HepG2 (cell line): ENCODE results near the gene SH2D7. TPM values are rescaled to one million over a fixed set of nuclear protein-coding genes. Genes with fewer than 3 reads are reported as not detected.

Experiments
- ATAC-seq: fragments of 200-7000 bp; cut with Tn5 transposase; 3 replicates; pipeline ENCODE4 v1.9.1; 2020; ENCODE audit warnings: mild to moderate bottlenecking, moderate library complexity
- BruUV-seq: library from RNA; stranded (reverse); fragments of 400-500 nt; replicated peaks from 2 replicates; lab custom pipeline; 2021; lab: Mats Ljungman, UMichigan
- CTCF ChIA-PET: fragments of 300-600 bp; formaldehyde crosslinking; extraction: SDS; loops from one replicate; lab custom pipeline; 2021; ENCODE audit warnings: low total read pairs, inconsistent platforms, low intra/inter-chr PET ratio; lab: Yijun Ruan, JAX
- POLR2A ChIA-PET: fragments of 350-600 bp; sonication (Branson Sonifier 250); formaldehyde crosslinking; loops from one replicate; lab custom pipeline; 2020; ENCODE audit warnings: antibody characterized with exemption, inconsistent platforms; lab: Yijun Ruan, JAX
- DNase-seq: peaks from one replicate; pipeline ENCODE4 v3.0.0-alpha.2; 2015; ENCODE audit warnings: low spot score
- FAIRE-seq: peaks from 3 replicates; lab custom pipeline; 2011; peaks lifted over from hg19 to GRCh38; lab: Jason Lieb, UNC
- H2AFZ ChIP-seq: one replicate; pipeline ENCODE4 v1.6.1; 2011; ENCODE audit warnings: low read length, inconsistent platforms
- H3K27ac ChIP-seq: fragments of 300-600 bp; 3 replicates; pipeline ENCODE4 v1.8.0; 2011; ENCODE audit warnings: mixed run types, mild to moderate bottlenecking, mixed read lengths, low read length, inconsistent platforms; ENCODE audit not compliant: insufficient read depth; ENCODE audit errors: extremely low read length
- H3K27me3 ChIP-seq, 2 experiments: fragments of 200-600 bp in 1 of 2; 2 replicates in 1 of 2; 3 replicates in 1 of 2; pipeline versions ENCODE4 v1.6.0 to v1.8.0; 2011; ENCODE audit warnings: low read length in 2 of 2, mild to moderate bottlenecking in 2 of 2, moderate library complexity in 2 of 2, inconsistent platforms in 1 of 2; ENCODE audit not compliant: insufficient read depth in 2 of 2, control insufficient read depth in 1 of 2
- H3K36me3 ChIP-seq, 2 experiments: fragments of 200-600 bp in 1 of 2; replicated peaks in 1 of 2; 2 replicates in 1 of 2; 3 replicates in 1 of 2; pipeline versions ENCODE4 v1.5.1 to v1.8.0; 2011; ENCODE audit warnings: low read length in 2 of 2, inconsistent platforms in 1 of 2; ENCODE audit not compliant: insufficient read depth in 2 of 2, control insufficient read depth in 1 of 2
- H3K4me1 ChIP-seq: 2 replicates; pipeline ENCODE4 v1.5.1; 2012; ENCODE audit warnings: low read length, inconsistent platforms; ENCODE audit not compliant: insufficient read depth
- H3K4me2 ChIP-seq: 2 replicates; pipeline ENCODE4 v1.6.0; 2011; ENCODE audit warnings: low read depth, low read length, inconsistent platforms
- H3K4me3 ChIP-seq, 3 experiments: fragments of 200-600 bp in 1 of 3; sonication (generic), shearing (Covaris generic) in 1 of 3; replicated peaks in 1 of 3; 2 replicates each; pipeline ENCODE4 v1.5.1; 2011 to 2016; ENCODE audit warnings: low read length in 3 of 3, inconsistent platforms in 2 of 3, low read depth in 2 of 3, mild to moderate bottlenecking in 2 of 3, control low read depth in 1 of 3, mixed read lengths in 1 of 3; ENCODE audit not compliant: insufficient read depth in 1 of 3
- H3K79me2 ChIP-seq: one replicate; pipeline ENCODE4 v1.6.1; 2011; ENCODE audit warnings: low read length, inconsistent platforms; ENCODE audit not compliant: insufficient read depth
- H3K9ac ChIP-seq: 2 replicates; pipeline ENCODE4 v1.6.0; 2011; ENCODE audit warnings: mild to moderate bottlenecking, low read depth, low read length, inconsistent platforms; ENCODE audit not compliant: insufficient read depth
- H3K9me3 ChIP-seq: 2 replicates; pipeline ENCODE4 v1.5.1; 2012; ENCODE audit warnings: mild to moderate bottlenecking, low read length
- H4K20me1 ChIP-seq: 2 replicates; pipeline ENCODE4 v1.6.0; 2011; ENCODE audit warnings: inconsistent platforms, mild to moderate bottlenecking, low read length, moderate library complexity; ENCODE audit not compliant: insufficient read depth
- AGO2 ChIP-seq: fragments of 200-400 bp; formaldehyde crosslinking; optimal IDR thresholded peaks from 2 replicates; pipeline ENCODE3; 2017; ENCODE audit warnings: mild to moderate bottlenecking, low read depth, low read length, moderate library complexity
- BCL6 ChIP-seq: IDR thresholded peaks from 2 replicates; pipeline ENCODE4 v1.6.1; 2016; ENCODE audit warnings: missing genetic modification reagents, missing compliant biosample characterization
- FOXK1 ChIP-seq: sonication (generic); formaldehyde crosslinking; IDR thresholded peaks from 2 replicates; pipeline ENCODE4 v1.4.0; 2020; ENCODE audit warnings: low read depth, missing genetic modification reagents, borderline replicate concordance
- HNF4A ChIP-seq: sonication (generic); formaldehyde crosslinking; IDR thresholded peaks from 2 replicates; pipeline ENCODE4 v1.4.0; 2020; ENCODE audit warnings: missing genetic modification reagents
- HNF4G ChIP-seq, 2 experiments: sonication (generic) in 1 of 2; formaldehyde crosslinking in 1 of 2; IDR thresholded peaks; 2 replicates each; pipeline versions ENCODE4 v1.4.0 to v1.6.1; 2011 to 2020; ENCODE audit warnings: borderline replicate concordance in 2 of 2, low read depth in 2 of 2, mild to moderate bottlenecking in 2 of 2, low read length in 1 of 2, missing genetic modification reagents in 1 of 2, moderate library complexity in 1 of 2
- KDM5B ChIP-seq: sonication (generic); formaldehyde crosslinking; IDR thresholded peaks from 2 replicates; pipeline ENCODE4 v1.4.0; 2020; ENCODE audit warnings: missing genetic modification reagents, mild to moderate bottlenecking, borderline replicate concordance
- KIAA2018 ChIP-seq: sonication (generic); formaldehyde crosslinking; IDR thresholded peaks from 2 replicates; pipeline ENCODE4 v1.5.0; 2020; ENCODE audit warnings: mild to moderate bottlenecking, missing genetic modification reagents, borderline replicate concordance
- MNT ChIP-seq: fragments of 450-650 bp; IDR thresholded peaks from 2 replicates; pipeline ENCODE4 v1.6.1; 2016
- NKX3-1 ChIP-seq: sonication (generic); formaldehyde crosslinking; IDR thresholded peaks from 2 replicates; pipeline ENCODE4 v1.5.0; 2020; ENCODE audit warnings: missing genetic modification reagents
- NR3C1 ChIP-seq: sonication (generic); formaldehyde crosslinking; IDR thresholded peaks from 2 replicates; pipeline ENCODE4 v1.4.0; 2020; ENCODE audit warnings: missing genetic modification reagents
- PTBP1 ChIP-seq: fragments of 200-400 bp; formaldehyde crosslinking; IDR thresholded peaks from 2 replicates; pipeline ENCODE4 v1.6.1; 2018; ENCODE audit warnings: low read length, low read depth; ENCODE audit not compliant: poor library complexity, severe bottlenecking
- RXRB ChIP-seq: IDR thresholded peaks from 2 replicates; pipeline ENCODE4 v1.6.1; 2016; ENCODE audit warnings: borderline replicate concordance, missing genetic modification reagents, missing compliant biosample characterization
- XBP1 ChIP-seq: sonication (generic); formaldehyde crosslinking; IDR thresholded peaks from 2 replicates; pipeline ENCODE4 v1.5.0; 2020; ENCODE audit warnings: missing genetic modification reagents
- WGBS: methylation state at CpG from one replicate; pipeline ENCODE4 v1.1.6; 2017; ENCODE audit warnings: low lambda C conversion rate; 5-methylcytosine and 5-hydroxymethylcytosine counted together
- in situ Hi-C: cut with HindIII; loops from 2 replicates; pipeline ENCODE4 v1.10.0; 2017; ENCODE audit warnings: low pct_unique_long_range_greater_than_20kb; ENCODE audit not compliant: extremely low pct_ligation_motif_present
- intact Hi-C: fragments of 100-400 bp; cut with micrococcal nuclease; formaldehyde crosslinking; loops from one replicate; pipeline ENCODE4 v1.10.0; 2022; ENCODE audit not compliant: unreplicated experiment
- polyA plus RNA-seq, 8 experiments: library from polyadenylated mRNA; depleted of rRNA in 3 of 8; stranded (reverse) in 7 of 8; unstranded in 1 of 8; fragments of >200 nt; fragmentation: Illumina TruSeq in 4 of 8; extraction: Trizol in 4 of 8; gene quantifications; 2 replicates each; pipeline versions ENCODE4 v1.2.1 to v1.2.3, GENCODE V29; 2011 to 2016; ENCODE audit warnings: low read depth in 4 of 8, missing spikeins in 1 of 8, mixed read lengths in 1 of 8; ENCODE audit not compliant: insufficient read depth in 1 of 8
- total RNA-seq, 5 experiments: library from RNA; depleted of rRNA; stranded (reverse); fragments of >200 nt; fragmentation: Illumina TruSeq; extraction: Trizol; gene quantifications; 2 replicates each; pipeline ENCODE4 v1.2.3, GENCODE V29; 2016; ENCODE audit warnings: low read depth in 1 of 5

SH2D7 gene
- total and polyA plus RNA-seq, 2 of the 13 experiments (the other 11 are each of a cell fraction or from before 2014, with no cell fraction given), result not detected

GRCh38 chr15:78108300-78109084 lies 16.1 kb downstream of the SH2D7 start:
- Histone ChIP-seq H3K9me3 (no peaks in the 10 kb centered on the region), H3K27ac (no peak overlapping the region), H3K27me3 (peaks cover 0 to 3% of the 10 kb centered on the region in 2 experiments; a peak in 1 of 5 replicates), H3K4me2 (no peak overlapping the region), H3K4me3 (no peak overlapping the region), H3K36me3 (no peaks in the 10 kb centered on the region), H4K20me1 (no peaks in the 10 kb centered on the region), H2AFZ (no peak overlapping the region), H3K9ac (no peak overlapping the region), H3K79me2 (no peaks in the 10 kb centered on the region), H3K4me1 (peaks cover 31% of the 10 kb centered on the region)
- BruUV-seq, result no TSS peak
- POLR2A ChIA-PET, result interaction anchor here (0.7 kb wide), 1 partner anchor 28 kb away, joined by 3 read pairs; no protein-coding TSS in a partner anchor
- peak; percentile 58 for FAIRE-seq
- CTCF ChIA-PET, result interaction anchor here (0.7 to 2.6 kb wide), 11 partner anchors 32 to 151 kb away, joined by 3 to 29 read pairs (median 3); no protein-coding TSS in a partner anchor
- peak; percentile 85 for DNase-seq
- in situ Hi-C loops (loop anchor here (5.0 kb wide), 1 partner anchor 106 kb away; no protein-coding TSS in a partner anchor), intact Hi-C loops (loop anchor here (1.0 kb wide), 3 partner anchors 103 to 141 kb away; no protein-coding TSS in a partner anchor)
- 30% methylated on average over 6 of the region's 11 CpGs for WGBS
- ATAC-seq, result peak; percentile 89
- TF ChIP-seq KIAA2018 (no peak), HNF4A (CRISPR knock-in tag) (no peak), XBP1 (CRISPR knock-in tag) (no peak), AGO2 (no peak), PTBP1 (no peak), NKX3-1 (CRISPR knock-in tag) (no peak), RXRB (CRISPR knock-in tag) (peak; percentile 12; the same call in 1 of the 2 replicates), MNT (no peak), NR3C1 (CRISPR knock-in tag) (no peak), HNF4G (IDR thresholded peaks at IDR 0.05; ENCODE audit: borderline replicate concordance, low read depth, low read length) (no peak), HNF4G (CRISPR knock-in tag; IDR thresholded peaks at IDR 0.05; ENCODE audit: borderline replicate concordance, low read depth) (no peak), FOXK1 (CRISPR knock-in tag) (no peak), KDM5B (CRISPR knock-in tag) (no peak), BCL6 (CRISPR knock-in tag) (no peak)
